ENCODE measurements around the gene GAK.

GAK gene

GRCh38 chr4:858041-858481 is 74.1 kb downstream of the GAK start:
- in situ Hi-C loops (cut with MboI; ENCODE audit: low pct_unique_long_range_greater_than_20kb, low sequenced_read_pairs, unreplicated experiment), result no loop called here
- DNase-seq (ENCODE audit: low spot score), result no peak
- TF ChIP-seq CTCF (IDR thresholded peaks at IDR 0.05; ENCODE audit: extremely low read depth, insufficient read depth, missing control alignments), result no peak

GRCh38 chr4:857461-857860 is 74.7 kb downstream of the GAK start:
- TF ChIP-seq CTCF (IDR thresholded peaks at IDR 0.05; ENCODE audit: extremely low read depth, insufficient read depth, missing control alignments), result no peak
- in situ Hi-C loops (cut with MboI; ENCODE audit: low pct_unique_long_range_greater_than_20kb, low sequenced_read_pairs, unreplicated experiment), result no loop called here
- DNase-seq (ENCODE audit: low spot score), result no peak

GRCh38 chr4:856225-856901 is 75.8 kb downstream of the GAK start:
- TF ChIP-seq CTCF (IDR thresholded peaks at IDR 0.05; ENCODE audit: extremely low read depth, insufficient read depth, missing control alignments), result no peak
- in situ Hi-C loops (cut with MboI; ENCODE audit: low pct_unique_long_range_greater_than_20kb, low sequenced_read_pairs, unreplicated experiment), result no loop called here
- DNase-seq (ENCODE audit: low spot score), result no peak

GRCh38 chr4:855880-856224 is 76.3 kb downstream of the GAK start:
- in situ Hi-C loops (cut with MboI; ENCODE audit: low pct_unique_long_range_greater_than_20kb, low sequenced_read_pairs, unreplicated experiment), result no loop called here
- no peak for TF ChIP-seq CTCF (IDR thresholded peaks at IDR 0.05; ENCODE audit: extremely low read depth, insufficient read depth, missing control alignments)
- DNase-seq (ENCODE audit: low spot score), result no peak

- no peak for TF ChIP-seq CTCF (IDR thresholded peaks at IDR 0.05; ENCODE audit: extremely low read depth, insufficient read depth, missing control alignments)
- in situ Hi-C loops (cut with MboI; ENCODE audit: low pct_unique_long_range_greater_than_20kb, low sequenced_read_pairs, unreplicated experiment), result no loop called here
- DNase-seq (ENCODE audit: low spot score), result no peak
Measured at GRCh38 chr4:854356-854755, 77.8 kb downstream of the GAK start.

- DNase-seq (ENCODE audit: low spot score), result no peak
- no peak for TF ChIP-seq CTCF (IDR thresholded peaks at IDR 0.05; ENCODE audit: extremely low read depth, insufficient read depth, missing control alignments)
- in situ Hi-C loops (cut with MboI; ENCODE audit: low pct_unique_long_range_greater_than_20kb, low sequenced_read_pairs, unreplicated experiment), result no loop called here
Measured at GRCh38 chr4:853416-853781, 78.7 kb downstream of the GAK start.

All from GM13977 (cell line).